GM12878 (cell line): ENCODE results near the gene REPS1. TPM values are rescaled to one million over a fixed set of nuclear protein-coding genes. Genes with fewer than 3 reads are reported as not detected.

Experiments
- ATAC-seq: fragments of 200-7000 bp; cut with Tn5 transposase; 3 replicates; pipeline ENCODE4 v1.9.1; 2020; ENCODE audit warnings: mild to moderate bottlenecking, moderate library complexity
- BruUV-seq: library from RNA; stranded (reverse); fragments of 400-500 nt; replicated peaks from 2 replicates; lab custom pipeline; 2021; lab: Mats Ljungman, UMichigan
- CTCF ChIA-PET: fragments of 300-600 bp; sonication (Branson Sonifier 250); formaldehyde crosslinking; extraction: SDS; loops from one replicate; lab custom pipeline; 2021; ENCODE audit warnings: inconsistent platforms; lab: Yijun Ruan, JAX
- POLR2A ChIA-PET: fragments of 350-600 bp; formaldehyde crosslinking; extraction: SDS; loops from one replicate; lab custom pipeline; 2021; ENCODE audit warnings: inconsistent platforms; lab: Charles Lee
- RAD21 ChIA-PET: fragments of 300-600 bp; sonication (Branson Sonifier 250); formaldehyde crosslinking; loops from one replicate; lab custom pipeline; 2023; ENCODE audit warnings: antibody characterized with exemption; ENCODE audit not compliant: unreplicated experiment; lab: Charles Lee
- SMC1A ChIA-PET: fragments of 300-600 bp; sonication (Branson Sonifier 250); formaldehyde crosslinking; loops from one replicate; lab custom pipeline; 2023; ENCODE audit not compliant: unreplicated experiment, uncharacterized antibody; lab: Charles Lee
- DNase-seq: peaks from one replicate; pipeline ENCODE4 v3.0.0-alpha.2; 2011; ENCODE audit warnings: low read depth, low spot score
- FAIRE-seq: peaks from 3 replicates; lab custom pipeline; 2011; peaks lifted over from hg19 to GRCh38; lab: Jason Lieb, UNC
- H2AFZ ChIP-seq: 2 replicates; pipeline ENCODE4 v1.6.0; 2011; ENCODE audit warnings: low read depth, low read length, control low read depth; ENCODE audit not compliant: control insufficient read depth
- H3K27ac ChIP-seq: 2 replicates; pipeline ENCODE4 v1.5.1; 2011; ENCODE audit warnings: control low read depth; ENCODE audit not compliant: control insufficient read depth, insufficient read depth
- H3K27me3 ChIP-seq, 2 experiments: replicated peaks in 1 of 2; 2 replicates each; pipeline versions ENCODE4 v1.6.0 to v1.6.1; 2011; ENCODE audit warnings: low read length in 1 of 2; ENCODE audit not compliant: control insufficient read depth in 2 of 2, insufficient read depth in 2 of 2
- H3K36me3 ChIP-seq, 2 experiments: 2 replicates each; pipeline ENCODE4 v1.5.1; 2011; ENCODE audit warnings: low read length in 1 of 2; ENCODE audit not compliant: control insufficient read depth in 2 of 2, insufficient read depth in 2 of 2
- H3K4me1 ChIP-seq: 2 replicates; pipeline ENCODE4 v1.6.1; 2011; ENCODE audit warnings: mild to moderate bottlenecking, low read length, moderate library complexity, mixed read lengths; ENCODE audit not compliant: control insufficient read depth, insufficient read depth
- H3K4me2 ChIP-seq: 2 replicates; pipeline ENCODE4 v1.6.0; 2011; ENCODE audit warnings: control low read depth; ENCODE audit not compliant: control insufficient read depth, insufficient read depth
- H3K4me3 ChIP-seq: fragments of 200-600 bp; sonication (generic); 2 replicates; pipeline ENCODE4 v1.5.1; 2016
- H3K79me2 ChIP-seq: 2 replicates; pipeline ENCODE4 v1.6.0; 2011; ENCODE audit warnings: low read length; ENCODE audit not compliant: control insufficient read depth, insufficient read depth
- H3K9ac ChIP-seq: 2 replicates; pipeline ENCODE4 v1.8.0; 2011; ENCODE audit warnings: low read length, control low read depth, mixed read lengths; ENCODE audit not compliant: control insufficient read depth, insufficient read depth
- H3K9me3 ChIP-seq: replicated peaks from 3 replicates; pipeline ENCODE4 v1.5.1; 2011; ENCODE audit warnings: mild to moderate bottlenecking, low read length; ENCODE audit not compliant: control insufficient read depth, insufficient read depth
- H4K20me1 ChIP-seq: 2 replicates; pipeline ENCODE4 v1.6.0; 2011; ENCODE audit not compliant: control insufficient read depth, insufficient read depth
- CHD4 ChIP-seq: fragments of 200-600 bp; sonication (generic); IDR thresholded peaks from 2 replicates; pipeline ENCODE4 v1.6.1; 2016; ENCODE audit warnings: mild to moderate bottlenecking
- ETV6 ChIP-seq, 2 experiments: fragments of 450-650 bp in 1 of 2; IDR thresholded peaks in 1 of 2; conservative IDR thresholded peaks in 1 of 2; 2 replicates each; pipeline ENCODE4 v1.6.1; 2014; ENCODE audit warnings: antibody characterized with exemption in 1 of 2, borderline replicate concordance in 1 of 2, low read depth in 1 of 2, mild to moderate bottlenecking in 1 of 2, moderate library complexity in 1 of 2
- EZH2 ChIP-seq: IDR thresholded peaks from 2 replicates; pipeline ENCODE4 v1.6.1; 2012; ENCODE audit warnings: low read depth, mild to moderate bottlenecking, control low read depth, inconsistent platforms, low read length, borderline replicate concordance; ENCODE audit not compliant: control insufficient read depth
- HDGF ChIP-seq: fragments of 450-650 bp; IDR thresholded peaks from 2 replicates; pipeline ENCODE4 v1.6.1; 2016; ENCODE audit warnings: antibody characterized with exemption
- HSF1 ChIP-seq: fragments of 150-350 bp; IDR thresholded peaks from 2 replicates; pipeline ENCODE4 v1.6.1; 2014; ENCODE audit warnings: mild to moderate bottlenecking, low read depth, low read length
- IRF4 ChIP-seq: IDR thresholded peaks from 2 replicates; pipeline ENCODE4 v1.6.1; 2011; ENCODE audit warnings: low read depth, low read length
- NBN ChIP-seq: fragments of 450-650 bp; IDR thresholded peaks from 2 replicates; pipeline ENCODE4 v1.6.1; 2016
- NKRF ChIP-seq: fragments of 450-650 bp; conservative IDR thresholded peaks from 2 replicates; pipeline ENCODE4 v1.6.1; 2017; ENCODE audit warnings: mild to moderate bottlenecking, moderate library complexity
- PML ChIP-seq: IDR thresholded peaks from 2 replicates; pipeline ENCODE4 v1.6.1; 2012; ENCODE audit warnings: low read length, inconsistent platforms
- POLR2AphosphoS2 ChIP-seq: IDR thresholded peaks from 2 replicates; pipeline ENCODE4 v1.6.1; 2011; ENCODE audit warnings: low read depth, mild to moderate bottlenecking, low read length, improper control_type of control experiment, moderate library complexity
- POLR2AphosphoS5 ChIP-seq: IDR thresholded peaks from 2 replicates; pipeline ENCODE4 v1.6.1; 2011; ENCODE audit warnings: mild to moderate bottlenecking, low read length, inconsistent platforms
- SMAD5 ChIP-seq: IDR thresholded peaks from 2 replicates; pipeline ENCODE4 v1.6.1; 2016; ENCODE audit warnings: antibody characterized with exemption, low read depth
- SREBF2 ChIP-seq: IDR thresholded peaks from 2 replicates; pipeline ENCODE4 v1.6.1; 2012; ENCODE audit warnings: mild to moderate bottlenecking, low read length
- TARDBP ChIP-seq: IDR thresholded peaks from 2 replicates; pipeline ENCODE4 v1.6.1; 2016; ENCODE audit warnings: borderline replicate concordance
- TBL1XR1 ChIP-seq: IDR thresholded peaks from 2 replicates; pipeline ENCODE4 v1.6.1; 2012; ENCODE audit warnings: low read depth, low read length, improper control_type of control experiment
- TCF12 ChIP-seq: IDR thresholded peaks from 2 replicates; pipeline ENCODE4 v1.6.1; 2011; ENCODE audit warnings: low read depth, mild to moderate bottlenecking, low read length
- ZNF207 ChIP-seq: fragments of 450-650 bp; IDR thresholded peaks from 2 replicates; pipeline ENCODE4 v1.6.1; 2014; ENCODE audit warnings: antibody characterized with exemption, mild to moderate bottlenecking, borderline replicate concordance
- ZNF274 ChIP-seq: IDR thresholded peaks from one replicate; pipeline ENCODE4 v1.8.0; 2011; ENCODE audit not compliant: insufficient read length, insufficient read depth
- WGBS: methylation state at CpG from one replicate; pipeline ENCODE4 v1.1.6; 2016; ENCODE audit warnings: low lambda C conversion rate; ENCODE audit not compliant: insufficient replicate concordance, insufficient coverage; ENCODE audit errors: missing lambda C conversion rate; 5-methylcytosine and 5-hydroxymethylcytosine counted together
- in situ Hi-C: fragments of 300-500 bp; cut with MboI; formaldehyde crosslinking; loops from 9 replicates; pipeline ENCODE4 v1.14.3; 2018; ENCODE audit warnings: mixed read lengths
- intact Hi-C: fragments of 100-400 bp; cut with micrococcal nuclease; formaldehyde crosslinking; loops from one replicate; pipeline ENCODE4 v1.14.2; 2022; ENCODE audit not compliant: unreplicated experiment
- polyA plus RNA-seq, 11 experiments: library from polyadenylated mRNA; depleted of rRNA in 4 of 11; unstranded in 6 of 11; stranded (reverse) in 5 of 11; fragments of >200 nt; fragmentation: Nextera tagmentation in 4 of 11; fragmentation: Illumina TruSeq in 1 of 11; extraction: Ambion mirVana in 4 of 11; extraction: Trizol in 1 of 11; gene quantifications; 1 replicate in 1 of 11; 2 replicates in 10 of 11; pipeline versions ENCODE4 v1.2.1 to v1.2.3, GENCODE V29; 2011 to 2016; ENCODE audit warnings: inconsistent platforms in 2 of 11, missing spikeins in 2 of 11, low read depth in 1 of 11
- total RNA-seq, 4 experiments: library from RNA; depleted of rRNA in 3 of 4; stranded (reverse); fragments of >200 nt in 3 of 4; fragmentation: Illumina TruSeq in 1 of 4; extraction: Trizol in 1 of 4; gene quantifications; 2 replicates each; pipeline versions ENCODE4 v1.2.1 to v1.2.3, GENCODE V29; 2013 to 2021

Gene REPS1
- total and polyA plus RNA-seq, 10 of the 15 experiments (the other 5 are each of a cell fraction or from before 2014, with no cell fraction given), result 13.7 to 59.3 (median 31.7) TPM

DNA sequence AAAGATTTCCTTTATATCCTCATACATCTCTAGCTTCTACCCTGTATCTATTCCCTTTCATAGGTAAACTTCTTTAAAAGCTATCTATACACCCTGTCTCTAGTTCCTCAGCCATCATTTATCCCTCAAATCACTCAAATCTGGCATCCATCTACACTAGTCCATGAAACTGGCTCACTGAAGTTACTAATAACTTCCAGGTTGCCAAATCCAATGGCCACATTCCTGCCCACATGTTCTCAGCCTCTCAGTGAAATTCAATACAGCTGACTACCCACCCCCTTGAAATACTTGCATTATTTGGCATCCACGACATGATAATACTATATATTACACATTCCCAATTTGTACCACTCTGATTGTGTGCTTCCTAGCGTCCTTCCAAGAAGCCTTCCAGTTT, 8.7 kb downstream of the REPS1 start (continued):
- no peak for TF ChIP-seq HSF1
- TF ChIP-seq POLR2AphosphoS2, result no peak
- TF ChIP-seq HDGF, result no peak
- no peak for TF ChIP-seq NBN

GRCh38 chr6:138978229-138978628, 9.8 kb downstream of the REPS1 start:
- H3K4me3 ChIP-seq, result no peak overlapping the region
- ATAC-seq (no peak), DNase-seq (no peak), FAIRE-seq (no peak)
- no peaks in the 10 kb centered on the region for H4K20me1 ChIP-seq
- intact Hi-C loops, result no loop called here
- BruUV-seq, result no TSS peak
- in situ Hi-C loops, result no loop called here
- no peaks in the 10 kb centered on the region for H3K27me3 ChIP-seq
- SMC1A ChIA-PET, result no interaction called here
- peaks cover 9% of the 10 kb centered on the region; the same call in 1 of the 2 replicates for H3K4me1 ChIP-seq
- H3K79me2 ChIP-seq, result peaks cover 85% of the 10 kb centered on the region
- H3K9me3 ChIP-seq, result no peaks in the 10 kb centered on the region
- TF ChIP-seq SMAD5 (no peak), PML (no peak), TCF12 (no peak), EZH2 (no peak), POLR2AphosphoS5 (no peak), SREBF2 (no peak), CHD4 (no peak), NKRF (no peak), IRF4 (no peak), ETV6 (conservative IDR thresholded peaks at IDR 0.05 in 1 of 2, IDR thresholded peaks at IDR 0.05 in 1 of 2; ENCODE audit: borderline replicate concordance in 1 of 2, low read depth in 1 of 2) (no peak), ZNF207 (no peak), TARDBP (no peak), TBL1XR1 (no peak), ZNF274 (no peak)
- no peak overlapping the region for H2AFZ ChIP-seq
- no peak overlapping the region for H3K4me2 ChIP-seq
- no peak overlapping the region for H3K27ac ChIP-seq
- no peak overlapping the region for H3K9ac ChIP-seq
- 100% methylated on average over 4 of the region's 4 CpGs for WGBS
- no peaks in the 10 kb centered on the region for H3K36me3 ChIP-seq
- CTCF ChIA-PET, result no interaction called here
- POLR2A ChIA-PET, result no interaction called here
- RAD21 ChIA-PET, result interaction anchor here (1.2 kb wide), 1 partner anchor 9 kb away, joined by 4 read pairs; no protein-coding TSS in a partner anchor
